Naive thymus-derived CD4-positive, alpha-beta T cell (primary cell): ENCODE results near the gene STK40. TPM values are rescaled to one million over a fixed set of nuclear protein-coding genes. Genes with fewer than 3 reads are reported as not detected.

Experiments used
- ATAC-seq: fragments of 150-1000 bp; cut with Tn5 transposase; 2 replicates; pipeline ENCODE4 v1.10.0; 2021; ENCODE audit warnings: mild to moderate bottlenecking, moderate library complexity
- CTCF ChIA-PET: fragments of 350-600 bp; sonication (Branson Sonifier 250); formaldehyde crosslinking; loops from one replicate; lab custom pipeline; 2021; ENCODE audit warnings: antibody characterized with exemption; lab: Charles Lee
- POLR2A ChIA-PET: fragments of 350-600 bp; sonication (Branson Sonifier 250); formaldehyde crosslinking; loops from one replicate; lab custom pipeline; 2021; ENCODE audit warnings: antibody characterized with exemption, inconsistent platforms; lab: Charles Lee
- DNase-seq, 9 donors: peaks; one replicate each; pipeline versions ENCODE4 v3.0.0 to v3.0.0-alpha.2; 2020 to 2022; ENCODE audit warnings: mixed read lengths in 1 of 9
- H3K27ac ChIP-seq: one replicate; pipeline ENCODE4 v1.7.0; 2013; ENCODE audit warnings: mild to moderate bottlenecking, low read depth, low read length, moderate library complexity
- H3K27me3 ChIP-seq, 2 donors: one replicate each; pipeline ENCODE4 v1.7.0; 2013; ENCODE audit warnings: low read length in 2 of 2, mild to moderate bottlenecking in 2 of 2, moderate library complexity in 2 of 2; ENCODE audit not compliant: control insufficient read depth in 2 of 2, insufficient read depth in 2 of 2
- H3K36me3 ChIP-seq, 3 experiments: 1 replicate in 2 of 3; 2 replicates in 1 of 3; pipeline ENCODE4 v1.7.0; 2013; ENCODE audit warnings: low read length in 3 of 3, mild to moderate bottlenecking in 3 of 3, moderate library complexity in 1 of 3; ENCODE audit not compliant: insufficient read depth in 3 of 3, control insufficient read depth in 2 of 3
- H3K4me1 ChIP-seq, 2 donors: one replicate each; pipeline ENCODE4 v1.7.0; 2013; ENCODE audit warnings: low read length in 2 of 2, mild to moderate bottlenecking in 2 of 2, moderate library complexity in 1 of 2; ENCODE audit not compliant: control insufficient read depth in 2 of 2, insufficient read depth in 2 of 2
- H3K4me3 ChIP-seq: 2 replicates; pipeline ENCODE4 v1.7.0; 2013; ENCODE audit warnings: mild to moderate bottlenecking, low read length
- H3K9me3 ChIP-seq, 3 experiments: 1 replicate in 2 of 3; 2 replicates in 1 of 3; pipeline ENCODE4 v1.7.0; 2013; ENCODE audit warnings: low read length in 3 of 3; ENCODE audit not compliant: control insufficient read depth in 2 of 3
- H3K27ac Mint-ChIP-seq, 9 donors: one replicate each; pipeline ENCODE4 v1.8.0; 2020 to 2022; ENCODE audit warnings: mixed read lengths in 9 of 9, mild to moderate bottlenecking in 8 of 9, moderate library complexity in 5 of 9, inconsistent platforms in 2 of 9
- H3K27me3 Mint-ChIP-seq, 5 donors: one replicate each; pipeline ENCODE4 v1.8.0; 2021 to 2022; ENCODE audit warnings: mixed read lengths in 5 of 5, mild to moderate bottlenecking in 1 of 5
- H3K36me3 Mint-ChIP-seq, 5 donors: one replicate each; pipeline ENCODE4 v1.8.0; 2020 to 2022; ENCODE audit warnings: mixed read lengths in 5 of 5, mild to moderate bottlenecking in 3 of 5, inconsistent platforms in 1 of 5
- H3K4me1 Mint-ChIP-seq, 7 donors: one replicate each; pipeline ENCODE4 v1.8.0; 2020 to 2022; ENCODE audit warnings: mixed read lengths in 7 of 7, mild to moderate bottlenecking in 3 of 7, inconsistent platforms in 1 of 7
- H3K4me3 Mint-ChIP-seq, 10 donors: one replicate each; pipeline ENCODE4 v1.8.0; 2020 to 2022; ENCODE audit warnings: mild to moderate bottlenecking in 10 of 10, mixed read lengths in 10 of 10, moderate library complexity in 6 of 10, inconsistent platforms in 2 of 10
- H3K9me3 Mint-ChIP-seq, 11 donors: one replicate each; pipeline ENCODE4 v1.8.0; 2020 to 2022; ENCODE audit warnings: mixed read lengths in 11 of 11, mild to moderate bottlenecking in 4 of 11, inconsistent platforms in 1 of 11, moderate library complexity in 1 of 11
- intact Hi-C, 2 donors: fragments of 100-400 bp; cut with micrococcal nuclease; formaldehyde crosslinking; loops; one replicate each; pipeline ENCODE4 v1.15.1; 2023
- polyA plus RNA-seq, 2 donors: library from polyadenylated mRNA; unstranded; fragments of 300-500 nt; fragmentation: Illumina TruSeq; gene quantifications; one replicate each; pipeline ENCODE4 v1.2.3, GENCODE V29; 2021
- total RNA-seq, 6 experiments: library from RNA in 5 of 6; stranded (reverse) in 5 of 6; gene quantifications; 1 replicate in 5 of 6; 2 replicates in 1 of 6; pipeline ENCODE4 v1.2.3 and lab custom pipeline; 2021 to 2026

Gene STK40
- total and polyA plus RNA-seq, 7 experiments from 2014 or later = 27.6 to 56.8 (median 46.8) TPM

DNA sequence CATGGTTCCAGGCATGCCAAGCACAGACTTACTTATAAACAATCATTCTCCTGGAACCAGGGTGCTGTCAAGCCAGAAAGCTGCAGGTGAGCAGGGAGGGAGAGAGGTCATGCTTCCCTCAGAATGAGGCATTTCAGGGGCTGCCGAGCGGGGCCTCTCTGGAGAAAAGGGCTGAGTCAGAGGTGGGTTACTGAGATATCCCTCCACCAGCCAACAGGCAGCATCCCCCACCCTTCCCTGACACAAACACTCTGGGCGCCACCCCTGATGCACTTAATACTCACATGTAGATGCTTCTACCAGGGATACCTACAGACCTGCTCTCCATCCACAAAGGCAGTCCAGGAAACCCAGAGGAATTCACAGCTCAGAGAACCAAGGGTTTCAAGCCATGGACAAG, 13.1 kb downstream of the STK40 start:
- Mint-ChIP-seq H3K36me3 (peaks cover 0 to 10% (median 0%) of the 10 kb centered on the region in 5 donors), H3K27ac (peak overlapping the region in 5 of 9 donors; percentile 28 to 94 (median 38)), H3K4me3 (peak overlapping the region in 1 of 10 donors; percentile 28), H3K4me1 (peaks cover 42 to 79% (median 61%) of the 10 kb centered on the region in 7 donors), H3K27me3 (no peaks in the 10 kb centered on the region), H3K9me3 (no peaks in the 10 kb centered on the region)
- H3K4me1 ChIP-seq = peaks cover 41 to 46% of the 10 kb centered on the region in 2 donors
- no peaks in the 10 kb centered on the region for H3K27me3 ChIP-seq
- POLR2A ChIA-PET = interaction anchor here (1.0 to 1.8 kb wide), 4 partner anchors 14 to 36 kb away, joined by 3 to 8 read pairs (median 4); no protein-coding TSS in a partner anchor
- H3K4me3 ChIP-seq = no peak overlapping the region
- H3K9me3 ChIP-seq = no peaks in the 10 kb centered on the region
- DNase-seq (no peak), ATAC-seq (no peak)
- intact Hi-C loops = no loop called here
- H3K36me3 ChIP-seq = no peaks in the 10 kb centered on the region
- CTCF ChIA-PET = interaction anchor here (8.2 to 10.3 kb wide), 2 partner anchors 20 to 30 kb away, joined by 115 to 176 read pairs; no protein-coding TSS in a partner anchor
- peak overlapping the region; percentile 71 for H3K27ac ChIP-seq

GRCh38 chr1:36369061-36369861, 16.5 kb downstream of the STK40 start:
- no peaks in the 10 kb centered on the region for H3K27me3 Mint-ChIP-seq
- H3K4me3 ChIP-seq = no peak overlapping the region
- no peaks in the 10 kb centered on the region for H3K27me3 ChIP-seq
- H3K9me3 ChIP-seq = no peaks in the 10 kb centered on the region
- peaks cover 27 to 59% of the 10 kb centered on the region in 2 donors for H3K4me1 ChIP-seq
- ChIA-PET CTCF (interaction anchor here (0.6 to 10.3 kb wide), 14 partner anchors 10 to 1209 kb away, joined by 3 to 176 read pairs (median 14); partner anchors contain the start of genes LSM10, STK40 and TRAPPC3), POLR2A (interaction anchor here (1.0 to 6.0 kb wide), 6 partner anchors 8 to 63 kb away, joined by 3 to 155 read pairs (median 20); partner anchors contain the start of gene SH3D21)
- H3K4me3 Mint-ChIP-seq = peak overlapping the region in 7 of 10 donors; percentile 2 to 57 (median 32)
- DNase-seq = peak; percentile 70 to 87 (median 80)
- peak overlapping the region; percentile 37 for H3K27ac ChIP-seq
- ATAC-seq = peak; percentile 75
- H3K36me3 Mint-ChIP-seq = peaks cover 0 to 10% (median 0%) of the 10 kb centered on the region in 5 donors
- H3K4me1 Mint-ChIP-seq = peaks cover 50 to 79% (median 69%) of the 10 kb centered on the region in 7 donors
- H3K27ac Mint-ChIP-seq = peak overlapping the region; percentile 56 to 97 (median 94)
- intact Hi-C loops = loop anchor here (1.0 to 5.0 kb wide), 10 partner anchors 10 to 147 kb away; partner anchors contain the start of genes SH3D21 (in 2 of the 2) and THRAP3 (in 1 of the 2)
- no peaks in the 10 kb centered on the region for H3K36me3 ChIP-seq
- H3K9me3 Mint-ChIP-seq = no peaks in the 10 kb centered on the region

- ChIA-PET CTCF (interaction anchor here (0.6 to 10.3 kb wide), 15 partner anchors 8 to 67 kb away, joined by 3 to 176 read pairs (median 12); partner anchors contain the start of genes LSM10, SH3D21 and STK40), POLR2A (interaction anchor here (0.9 to 6.0 kb wide), 9 partner anchors 14 to 143 kb away, joined by 3 to 155 read pairs (median 17); partner anchors contain the start of genes LSM10, MRPS15, OSCP1 and SH3D21)
- peaks cover 36 to 64% (median 54%) of the 10 kb centered on the region in 7 donors for H3K4me1 Mint-ChIP-seq
- H3K36me3 ChIP-seq = peaks cover 0 to 5% (median 0%) of the 10 kb centered on the region in 3 experiments
- peak overlapping the region in 8 of 10 donors; percentile 33 to 88 (median 74) for H3K4me3 Mint-ChIP-seq
- H3K27me3 Mint-ChIP-seq = no peaks in the 10 kb centered on the region
- peaks cover 15 to 47% of the 10 kb centered on the region in 2 donors for H3K4me1 ChIP-seq
- intact Hi-C loops = loop anchor here (2.0 to 5.0 kb wide), 6 partner anchors 17 to 145 kb away; partner anchors contain the start of genes EVA1B (in 1 of the 2), LSM10 (in 1 of the 2), SH3D21 (in 1 of the 2) and THRAP3 (in 1 of the 2)
- H3K27me3 ChIP-seq = no peaks in the 10 kb centered on the region
- peak overlapping the region in 8 of 9 donors; percentile 91 to 97 (median 96) for H3K27ac Mint-ChIP-seq
- peak overlapping the region; percentile 59 for H3K27ac ChIP-seq
- H3K9me3 Mint-ChIP-seq = no peaks in the 10 kb centered on the region
- H3K36me3 Mint-ChIP-seq = peaks cover 0 to 12% (median 0%) of the 10 kb centered on the region in 5 donors
- ATAC-seq = no peak
- DNase-seq = no peak
- no peaks in the 10 kb centered on the region for H3K9me3 ChIP-seq
- no peak overlapping the region for H3K4me3 ChIP-seq
Measured at GRCh38 chr1:36367798-36368197, 17.9 kb downstream of the STK40 start.

GRCh38 chr1:36367066-36367465, 18.7 kb downstream of the STK40 start:
- peak; percentile 46 for ATAC-seq
- intact Hi-C loops = loop anchor here (2.0 to 5.0 kb wide), 3 partner anchors 30 to 145 kb away; partner anchors contain the start of genes EVA1B (in 1 of the 2), LSM10 (in 1 of the 2) and THRAP3 (in 1 of the 2)
- H3K27ac ChIP-seq = peak overlapping the region; percentile 59
- CTCF ChIA-PET = interaction anchor here (0.6 to 10.3 kb wide), 15 partner anchors 10 to 1628 kb away, joined by 3 to 176 read pairs (median 10); partner anchors contain the start of genes LSM10 and STK40
- H3K27me3 ChIP-seq = no peaks in the 10 kb centered on the region
- no peaks in the 10 kb centered on the region for H3K9me3 ChIP-seq
- no peaks in the 10 kb centered on the region for H3K27me3 Mint-ChIP-seq
- peaks cover 0 to 13% (median 0%) of the 10 kb centered on the region in 3 experiments for H3K36me3 ChIP-seq
- DNase-seq = peak in 7 of 9 donors; percentile 45 to 73 (median 67)
- POLR2A ChIA-PET = interaction anchor here (0.6 to 6.0 kb wide), 15 partner anchors 13 to 211 kb away, joined by 3 to 155 read pairs (median 6); partner anchors contain the start of genes EVA1B, LSM10, MAP7D1 and MRPS15
- peak overlapping the region; percentile 86 to 97 (median 95) for H3K27ac Mint-ChIP-seq
- H3K4me1 Mint-ChIP-seq = peaks cover 33 to 57% (median 53%) of the 10 kb centered on the region in 7 donors
- no peaks in the 10 kb centered on the region for H3K9me3 Mint-ChIP-seq
- H3K36me3 Mint-ChIP-seq = peaks cover 0 to 14% (median 1%) of the 10 kb centered on the region in 5 donors
- peaks cover 15 to 47% of the 10 kb centered on the region in 2 donors for H3K4me1 ChIP-seq
- no peak overlapping the region for H3K4me3 ChIP-seq
- peak overlapping the region; percentile 39 to 88 (median 70) for H3K4me3 Mint-ChIP-seq

DNA sequence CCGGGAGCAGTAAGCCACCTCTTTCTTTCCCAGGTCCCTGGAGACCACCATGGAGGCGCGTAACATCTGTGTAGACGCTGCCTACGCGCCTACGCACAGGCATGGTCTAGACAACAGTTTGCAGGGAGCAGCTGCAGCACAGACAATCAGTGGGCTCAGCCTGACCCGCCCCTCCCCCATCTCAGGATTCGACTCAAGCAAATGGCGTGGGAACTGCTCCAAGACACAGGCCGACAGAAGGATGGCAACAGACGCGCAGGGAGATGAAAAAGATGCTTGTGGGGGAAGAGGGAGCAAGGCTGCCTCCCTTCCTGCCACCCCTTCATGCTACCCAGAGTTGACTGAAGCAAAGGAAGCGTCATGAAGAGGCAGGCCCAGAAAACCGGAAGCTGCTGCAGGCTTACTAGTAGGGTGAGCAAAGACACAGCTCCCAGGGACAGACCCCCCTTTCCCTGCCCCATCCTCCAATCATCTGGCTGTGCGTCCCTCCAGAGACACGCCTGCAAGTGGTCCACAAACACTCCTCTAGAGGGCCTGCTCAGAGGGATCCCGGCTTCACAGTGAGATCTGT, 19.5 kb downstream of the STK40 start:
- H3K4me3 Mint-ChIP-seq = peak overlapping the region; percentile 57 to 88 (median 70)
- DNase-seq (peak in 8 of 9 donors; percentile 26 to 87 (median 78)), ATAC-seq (peak; percentile 85)
- no peaks in the 10 kb centered on the region for H3K9me3 Mint-ChIP-seq
- H3K27ac Mint-ChIP-seq = peak overlapping the region; percentile 86 to 97 (median 95)
- peaks cover 15 to 47% of the 10 kb centered on the region in 2 donors for H3K4me1 ChIP-seq
- H3K27me3 ChIP-seq = no peaks in the 10 kb centered on the region
- peak overlapping the region; percentile 36 for H3K4me3 ChIP-seq
- H3K9me3 ChIP-seq = no peaks in the 10 kb centered on the region
- intact Hi-C loops = loop anchor here (1.0 to 5.0 kb wide), 5 partner anchors 20 to 217 kb away; partner anchors contain the start of genes EVA1B (in 1 of the 2), LSM10 (in 1 of the 2), THRAP3 (in 1 of the 2) and TRAPPC3 (in 1 of the 2)
- peaks cover 0 to 14% (median 0%) of the 10 kb centered on the region in 3 experiments for H3K36me3 ChIP-seq
- peaks cover 0 to 19% (median 6%) of the 10 kb centered on the region in 5 donors for H3K36me3 Mint-ChIP-seq
- POLR2A ChIA-PET = interaction anchor here (0.7 to 6.0 kb wide), 12 partner anchors 13 to 209 kb away, joined by 3 to 155 read pairs (median 8); partner anchors contain the start of genes EVA1B, LSM10, MRPS15 and SH3D21
- H3K4me1 Mint-ChIP-seq = peaks cover 33 to 61% (median 59%) of the 10 kb centered on the region in 7 donors
- CTCF ChIA-PET = interaction anchor here (2.3 to 10.3 kb wide), 6 partner anchors 9 to 24 kb away, joined by 8 to 176 read pairs (median 32); partner anchors contain the start of gene STK40
- H3K27me3 Mint-ChIP-seq = no peaks in the 10 kb centered on the region
- H3K27ac ChIP-seq = peak overlapping the region; percentile 74
